Activated CD8-positive, alpha-beta memory T cell treated with anti-CD3 and anti-CD28 coated beads, Interleukin-2, amount 50 U/mL, for 24 hours (primary cell): ENCODE data around the gene TMEM131.
"Not testable (repeated sequence)": the region's sequence is repeated elsewhere in the genome, so short reads cannot be mapped to it uniquely, and the experiment has no call there.

Source experiments
- DNase-seq: peaks from one replicate; pipeline ENCODE4 v3.0.0-alpha.2; 2020; ENCODE audit errors: extremely low read depth

The TMEM131 gene

DNA sequence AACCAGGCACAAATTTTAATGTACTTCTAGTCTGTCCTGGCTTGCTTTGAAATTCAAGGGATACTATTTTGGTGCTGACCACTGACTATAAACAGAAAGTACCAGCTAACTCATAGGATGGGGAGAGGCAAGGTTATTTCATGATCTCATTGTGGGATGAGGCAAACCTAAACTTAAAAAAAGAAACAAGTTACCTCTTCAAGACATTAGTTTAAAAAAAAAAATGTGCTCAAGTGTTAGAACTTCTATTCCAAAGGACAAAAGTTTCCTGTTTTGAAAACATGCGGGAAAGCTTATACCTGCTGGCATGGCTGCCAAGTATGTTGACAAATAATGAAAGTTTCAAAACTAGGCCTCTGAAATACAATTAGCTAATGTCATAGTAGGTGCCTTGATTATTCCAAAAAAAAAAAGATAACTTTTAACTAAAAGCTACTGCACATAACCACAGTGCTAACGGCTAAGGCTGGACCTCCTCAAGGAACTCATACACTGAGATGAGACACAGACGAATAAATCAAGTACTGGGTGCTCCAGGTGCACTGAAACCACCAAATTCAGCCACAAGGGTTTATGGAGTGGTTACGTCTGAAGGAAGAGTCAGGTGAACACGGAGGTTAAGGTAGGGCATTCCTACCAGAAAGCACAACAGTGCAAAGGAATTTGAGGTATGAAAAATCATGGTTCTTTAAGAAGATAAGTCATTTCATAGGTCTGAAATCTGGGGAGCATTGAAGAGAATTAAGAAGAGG is 38.1 kb downstream of the TMEM131 start:
- no peak for DNase-seq

DNA sequence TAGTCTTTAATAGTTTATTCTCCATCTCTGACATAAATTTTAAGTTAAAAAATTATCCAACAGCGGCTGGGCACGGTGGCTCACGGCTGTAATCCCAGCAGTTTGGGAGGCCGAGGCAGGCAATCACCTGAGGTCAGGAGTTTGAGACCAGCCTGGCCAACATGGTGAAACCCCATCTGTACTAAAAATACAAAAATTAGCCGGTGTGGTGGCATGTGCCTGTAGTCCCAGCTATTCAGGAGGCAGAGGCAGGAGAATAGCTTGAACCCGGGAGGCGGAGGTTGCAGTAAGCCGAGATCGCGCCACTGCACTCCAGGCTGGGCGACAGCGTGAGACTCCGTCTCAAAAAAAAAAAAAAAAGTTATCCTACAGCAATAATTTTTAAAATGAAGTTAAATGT is 39.0 kb downstream of the TMEM131 start:
- DNase-seq, result not testable (repeated sequence)

DNA sequence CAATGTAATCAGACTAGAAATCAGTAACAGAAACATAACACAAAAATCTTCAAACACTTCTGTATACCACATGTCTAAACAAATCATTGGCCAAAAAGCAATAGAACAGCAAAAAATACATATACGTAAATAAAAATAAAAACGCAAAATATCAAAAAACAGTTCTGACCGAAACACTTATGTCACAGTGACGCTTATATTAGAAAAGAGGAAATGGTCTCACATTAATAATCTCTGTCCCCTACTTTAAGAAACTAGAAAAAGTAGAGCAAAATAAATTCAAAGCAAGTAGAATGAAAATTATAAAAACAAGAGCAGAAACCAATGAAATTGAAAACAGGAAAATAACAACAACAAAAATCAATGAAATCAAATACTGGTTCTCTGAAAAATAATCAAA is 41.9 kb downstream of the TMEM131 start:
- DNase-seq, result no peak

DNA sequence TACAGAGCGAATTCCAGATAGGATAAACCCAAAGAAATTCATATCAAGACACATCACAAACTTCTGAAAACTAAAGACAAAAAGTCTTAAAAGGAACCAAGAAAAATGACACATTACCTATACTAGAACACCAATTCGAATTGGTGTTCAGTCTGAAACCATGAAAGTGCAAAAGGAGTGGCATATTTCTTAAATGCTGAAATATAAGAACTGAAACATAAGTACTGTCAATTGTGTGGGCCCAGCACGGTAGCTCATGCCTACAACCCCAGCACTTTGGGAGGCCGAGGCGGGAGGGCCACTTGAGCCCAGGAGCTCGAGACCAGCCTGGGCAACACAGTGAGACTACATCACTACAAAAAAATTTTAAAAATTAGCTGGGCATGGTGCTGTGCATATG is 43.4 kb downstream of the TMEM131 start:
- no peak for DNase-seq

DNA sequence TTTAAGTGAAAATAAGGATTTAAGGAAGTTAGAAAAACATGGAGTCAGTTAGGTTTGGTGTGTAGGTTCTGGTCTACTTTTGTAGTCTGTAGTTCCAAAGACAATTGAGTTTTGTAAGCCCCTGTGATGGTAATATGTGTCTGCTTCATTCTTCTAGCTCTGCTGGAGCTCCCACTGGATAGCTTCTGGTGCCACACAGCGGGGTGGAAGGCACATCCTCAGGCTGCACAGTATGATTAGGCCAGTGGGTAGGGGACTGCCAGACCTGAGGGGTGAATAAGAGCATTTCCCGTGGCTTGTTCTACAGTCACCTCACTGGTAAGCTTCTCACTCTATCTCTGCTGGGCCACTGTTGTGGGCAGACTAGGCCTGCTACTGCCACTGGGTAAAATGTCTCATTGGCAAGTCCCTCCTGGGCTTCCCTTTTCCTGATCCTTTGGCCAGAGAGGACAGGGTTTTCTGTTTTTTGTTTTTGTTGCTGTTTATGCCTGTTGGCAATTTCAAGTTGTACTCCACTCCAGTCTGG is 44.5 kb downstream of the TMEM131 start:
- no peak for DNase-seq

DNA sequence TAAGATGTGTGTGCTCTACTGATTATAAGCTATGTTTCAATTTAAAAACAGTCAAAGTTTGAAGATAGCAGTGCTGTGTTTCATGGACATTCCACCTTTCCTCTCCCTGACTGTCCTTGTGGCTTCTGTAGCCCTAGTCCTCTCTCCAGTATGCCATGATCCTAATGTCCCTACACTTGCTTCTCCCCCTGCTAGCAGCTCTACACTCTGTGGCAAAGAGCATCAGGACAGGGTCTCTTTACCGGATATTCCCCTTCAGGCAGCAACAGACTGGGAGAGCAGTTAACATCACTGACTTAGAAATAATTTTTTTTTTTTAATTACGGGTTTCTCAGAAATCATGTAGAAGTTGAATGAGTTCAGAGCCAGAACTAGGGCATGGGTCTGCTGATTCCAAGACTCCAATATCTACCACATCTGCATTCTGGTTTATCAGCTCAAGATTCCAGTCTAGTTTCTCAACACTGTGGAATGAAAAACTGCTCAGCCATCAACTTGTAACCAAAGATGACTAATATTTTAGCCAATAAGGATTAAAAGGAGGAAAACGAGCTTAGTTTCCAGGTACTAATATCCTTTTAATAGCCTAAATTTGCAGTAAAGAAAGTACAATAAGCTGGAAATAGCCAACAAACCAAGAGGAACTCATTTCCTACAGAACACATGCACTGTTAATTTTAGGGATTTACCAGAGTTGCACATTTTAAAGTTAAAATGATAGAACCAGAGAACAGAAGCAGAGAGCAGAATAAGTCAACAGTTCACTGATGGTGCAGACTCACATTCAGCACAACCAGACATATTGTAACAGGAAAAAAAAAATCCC is 45.2 kb downstream of the TMEM131 start:
- DNase-seq, result no peak

DNA sequence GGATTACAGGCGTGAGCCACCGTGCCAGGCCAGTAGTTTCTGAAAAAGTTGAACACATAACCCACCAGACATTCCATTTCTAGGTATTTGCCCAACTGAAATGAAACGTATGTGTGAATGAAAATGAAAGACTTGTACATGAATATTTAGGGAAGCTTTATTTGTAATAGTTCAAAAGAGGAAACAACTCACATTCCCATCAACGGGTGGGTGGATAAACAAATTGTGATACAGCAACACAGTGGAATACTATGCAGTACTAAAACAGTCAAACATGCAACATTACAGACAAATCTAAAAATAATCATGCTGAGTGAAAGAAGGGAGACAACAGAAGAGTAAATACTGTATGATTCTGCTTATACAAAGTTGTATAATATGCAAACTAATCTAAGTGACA is 46.8 kb downstream of the TMEM131 start:
- DNase-seq, result no peak

DNA sequence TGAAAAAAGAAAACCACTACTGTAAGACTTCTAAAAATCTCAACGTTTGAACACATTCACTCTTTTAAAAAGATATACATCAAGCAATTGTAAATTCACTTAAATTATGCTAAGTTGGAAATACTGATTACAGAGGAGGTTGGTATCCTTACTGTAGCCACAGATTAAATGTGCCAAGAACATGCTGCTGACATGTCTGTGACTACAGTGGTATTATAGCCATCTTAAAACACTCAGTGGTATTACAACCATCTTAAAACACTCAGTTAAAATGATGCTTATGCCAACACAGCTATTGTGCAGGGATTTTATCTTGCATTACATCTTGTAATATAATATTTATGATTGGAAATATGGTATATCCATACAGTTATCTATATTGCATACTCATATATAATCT is 50.0 kb downstream of the TMEM131 start:
- no peak for DNase-seq

DNA sequence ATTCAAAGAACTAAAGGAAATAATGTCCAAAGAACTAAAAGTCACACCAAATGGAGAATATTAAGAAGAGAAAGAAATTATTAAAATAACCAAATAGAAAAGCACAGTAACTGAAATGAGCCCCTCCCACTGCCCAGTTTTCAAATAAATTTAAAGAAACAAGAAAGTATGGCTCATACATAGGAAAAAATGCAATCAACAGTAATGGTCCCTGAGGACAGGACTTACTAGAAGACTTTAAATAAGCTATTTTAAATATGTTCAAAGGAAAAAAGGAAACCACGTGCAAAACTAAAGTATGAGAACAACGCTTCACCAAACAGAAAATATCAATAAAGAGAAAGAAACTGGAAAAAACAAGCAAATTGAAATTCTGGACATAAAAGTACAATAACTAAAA is 58.9 kb downstream of the TMEM131 start:
- DNase-seq, result no peak

DNA sequence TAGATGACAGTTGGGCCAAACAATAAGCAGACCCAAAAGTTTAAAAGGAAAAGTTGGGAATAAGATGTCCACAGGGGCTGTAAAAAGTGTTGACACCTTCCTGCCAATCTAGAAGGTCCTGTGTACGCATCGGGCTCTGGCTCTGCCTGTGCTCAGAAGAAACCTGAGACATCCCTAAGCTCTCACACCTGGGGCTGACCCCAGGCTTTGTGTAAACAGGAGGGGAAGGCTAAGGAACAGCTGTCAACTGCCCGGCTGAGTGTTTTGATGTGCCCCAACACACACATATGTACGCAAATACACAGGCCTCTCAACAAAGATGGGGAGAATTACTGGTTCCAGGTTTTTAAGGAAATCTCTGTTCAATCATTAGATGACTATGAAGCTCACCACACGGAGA is 59.5 kb downstream of the TMEM131 start:
- DNase-seq, result no peak

DNA sequence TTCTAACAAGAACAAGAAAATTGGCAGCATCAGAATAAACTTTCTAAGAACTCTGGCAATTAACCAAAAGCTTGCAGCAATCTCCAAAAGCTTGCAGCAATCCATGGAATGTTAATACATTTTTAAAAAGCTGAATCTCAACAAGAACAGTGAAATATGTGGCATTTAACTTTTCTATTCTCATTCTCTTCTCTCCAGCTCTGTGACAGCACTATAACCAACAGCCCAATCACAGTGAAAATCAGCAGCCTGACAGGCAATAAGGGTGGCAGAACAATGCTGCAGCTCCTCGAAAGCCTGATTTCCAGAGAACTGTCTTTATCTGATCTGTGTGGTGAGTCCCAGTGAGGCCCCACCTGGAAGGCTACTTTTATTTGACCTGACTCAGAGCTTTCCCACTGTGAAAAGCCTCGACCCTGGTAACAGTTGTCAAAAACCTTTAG is 60.0 kb downstream of the TMEM131 start:
- no peak for DNase-seq

DNA sequence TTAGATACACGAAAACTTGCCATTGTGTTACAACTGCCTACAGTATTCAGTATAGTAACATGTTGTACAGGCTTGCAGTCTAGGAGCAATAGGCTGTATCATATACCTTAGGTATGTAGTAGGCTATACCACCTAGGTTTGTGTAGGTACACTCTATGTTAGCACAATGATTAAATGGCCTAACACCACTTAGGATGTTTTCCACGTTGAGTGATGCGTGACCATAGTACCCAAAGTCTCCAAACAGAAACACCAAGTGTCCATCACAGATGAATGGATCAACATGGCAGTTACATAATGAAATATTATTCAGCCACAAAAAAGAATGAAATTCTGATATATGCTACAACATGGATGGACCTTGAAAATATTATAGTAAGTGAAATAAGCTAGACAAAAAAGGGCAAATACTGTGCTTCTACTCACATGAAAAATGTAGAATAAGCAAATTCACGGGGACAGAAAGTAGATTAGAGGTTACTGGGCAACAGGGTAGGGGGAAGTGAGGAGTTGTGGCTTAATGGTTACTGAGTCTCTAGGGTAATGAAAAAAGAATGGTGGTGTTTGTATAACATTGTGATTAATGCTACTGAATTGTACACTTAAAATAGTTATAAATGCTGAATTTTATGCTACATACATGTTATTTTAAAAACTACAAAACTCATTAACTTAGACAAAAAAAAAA is 62.6 kb downstream of the TMEM131 start:
- DNase-seq, result no peak

DNA sequence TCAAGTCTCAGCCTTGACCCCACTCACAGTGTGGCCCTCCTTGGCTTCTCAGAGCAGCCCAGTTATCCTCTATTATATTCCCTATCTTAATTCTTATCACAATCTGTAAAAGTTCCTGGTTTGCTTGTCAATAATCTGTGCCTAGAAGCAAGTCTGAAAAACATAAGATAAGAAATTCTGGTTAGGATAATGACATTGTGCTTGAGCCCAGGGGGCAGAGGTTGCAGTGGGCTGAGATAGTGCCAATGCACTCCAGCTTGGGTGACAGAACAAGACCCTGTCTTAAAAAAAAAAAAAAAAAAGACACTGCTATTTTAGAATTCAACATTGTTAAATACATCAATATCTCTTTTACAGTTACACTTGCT is 63.9 kb downstream of the TMEM131 start:
- DNase-seq, result no peak

DNA sequence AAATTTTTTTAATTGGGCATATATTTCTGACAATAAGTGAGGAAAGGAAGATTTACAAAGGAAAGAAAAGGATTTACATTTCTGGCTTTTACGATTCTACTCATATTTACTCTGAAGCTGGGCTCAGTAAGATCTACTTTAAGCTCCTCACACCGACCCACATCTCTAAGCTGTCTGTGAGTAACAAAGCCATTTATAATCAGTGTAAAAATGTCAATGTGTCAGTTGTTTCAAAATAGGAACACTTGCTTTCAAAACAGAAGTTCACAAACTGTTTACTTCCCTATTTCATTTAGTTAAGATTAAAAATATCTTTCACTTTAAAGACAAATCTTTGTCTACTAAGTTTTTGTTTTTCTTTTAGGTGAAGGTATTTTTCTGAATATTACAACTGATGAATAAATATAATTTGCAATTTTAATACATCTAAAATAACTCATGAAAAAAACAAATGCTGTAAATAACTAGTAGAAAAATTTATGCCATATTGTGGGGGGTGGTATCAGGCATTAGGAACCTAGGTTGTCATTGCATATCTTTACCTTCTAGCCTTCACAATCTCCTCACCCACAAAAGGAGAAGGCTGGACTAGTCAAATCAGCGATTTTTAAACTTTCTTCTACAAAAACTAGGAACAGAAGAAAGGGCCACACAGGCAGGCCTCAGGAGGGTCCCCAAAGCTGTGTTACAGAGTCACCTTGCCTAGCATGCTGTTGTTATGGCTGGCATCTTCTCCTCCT is 64.5 kb downstream of the TMEM131 start:
- DNase-seq, result no peak

DNA sequence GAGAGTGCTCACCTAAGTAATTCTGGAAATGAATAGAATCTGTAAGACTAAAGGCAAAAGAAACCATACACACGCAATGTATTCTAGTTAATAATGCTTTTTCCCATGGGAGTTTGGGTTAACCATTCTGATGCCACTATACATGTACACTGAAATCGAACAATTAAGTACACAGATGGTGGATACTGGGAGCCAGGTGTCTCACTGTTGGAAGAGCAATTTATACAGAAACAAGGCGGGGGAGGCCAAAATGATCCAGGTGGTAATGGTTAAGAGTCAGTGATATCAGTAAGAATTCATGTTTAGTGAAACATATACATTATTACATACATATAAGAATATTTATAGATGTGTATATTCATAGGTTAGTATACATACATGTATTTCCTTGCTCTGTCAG is 67.2 kb downstream of the TMEM131 start:
- no peak for DNase-seq

DNA sequence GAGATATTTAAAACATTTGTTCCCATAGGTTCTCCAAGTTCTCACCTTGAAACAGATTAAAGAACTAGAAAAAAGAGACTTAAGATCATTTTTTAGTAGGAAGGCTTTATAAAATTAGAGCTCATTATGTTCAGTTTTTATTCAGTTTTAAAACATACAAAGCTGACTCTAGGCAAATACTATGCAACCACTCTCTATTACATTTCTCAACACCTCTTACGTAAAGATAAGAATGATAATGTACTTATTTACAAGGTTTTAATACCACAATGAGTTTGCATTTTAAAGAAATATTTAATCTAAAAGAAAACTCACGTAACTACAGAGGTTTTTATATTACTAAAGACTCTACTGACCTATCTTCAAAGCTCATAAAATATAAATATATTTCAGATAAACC is 68.8 kb downstream of the TMEM131 start:
- no peak for DNase-seq

DNA sequence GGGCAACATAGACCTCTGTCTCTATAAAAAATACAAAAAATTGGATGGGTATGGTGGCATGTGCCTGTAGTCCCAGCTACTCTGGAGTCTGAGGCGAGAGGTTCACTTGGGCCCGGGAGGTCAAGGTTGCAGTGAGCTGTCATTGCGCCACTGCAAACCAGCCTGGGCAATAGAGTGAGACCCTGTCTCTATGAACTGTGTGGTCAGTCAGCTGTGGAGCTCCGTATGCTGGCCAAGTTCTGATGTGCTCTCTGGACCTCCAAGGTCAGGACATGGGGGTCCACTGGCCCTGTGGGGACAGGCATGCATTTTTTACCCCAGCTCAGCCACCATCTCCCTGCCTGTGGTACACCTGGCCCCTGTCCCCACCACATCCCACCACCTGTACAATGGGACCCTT is 71.6 kb downstream of the TMEM131 start:
- no peak for DNase-seq

DNA sequence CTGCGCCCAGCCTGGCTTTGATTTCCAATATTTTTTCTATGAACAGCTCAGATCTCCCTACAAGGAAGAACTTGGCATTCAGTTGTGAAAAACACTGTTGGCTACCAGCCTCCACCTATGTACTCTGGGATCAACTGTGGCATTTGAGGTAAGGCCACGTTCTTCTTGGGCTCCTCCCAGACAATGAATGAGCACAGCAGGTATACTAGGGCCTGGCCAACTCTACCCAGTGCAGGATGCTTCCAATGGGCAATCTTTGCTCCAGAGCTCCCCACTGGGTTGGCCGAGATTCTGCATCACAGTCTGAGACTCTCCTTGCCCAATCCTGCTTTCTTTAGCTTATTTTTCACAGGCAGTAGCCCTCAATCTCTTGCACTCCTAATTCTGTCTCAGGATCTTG is 75.9 kb downstream of the TMEM131 start:
- no peak for DNase-seq

DNA sequence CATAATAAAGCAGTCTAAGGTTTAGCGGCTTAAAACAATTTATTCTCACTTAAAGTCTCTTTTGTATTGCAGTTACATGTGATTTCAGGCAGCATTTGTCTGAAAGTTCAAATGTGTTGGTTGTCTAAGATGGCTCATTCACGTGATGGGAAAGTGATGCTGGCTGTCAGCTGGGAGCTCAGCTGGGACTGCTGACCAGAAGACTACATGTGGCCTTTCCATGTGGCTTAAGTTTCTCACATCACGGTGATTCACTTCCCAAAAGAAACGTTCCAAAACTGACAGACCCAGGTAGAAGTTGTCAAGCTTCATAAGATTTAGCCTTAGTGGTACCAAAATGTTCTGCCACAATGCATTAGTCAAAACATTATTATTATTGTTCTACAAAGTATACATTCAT is 76.9 kb downstream of the TMEM131 start:
- DNase-seq, result no peak

DNA sequence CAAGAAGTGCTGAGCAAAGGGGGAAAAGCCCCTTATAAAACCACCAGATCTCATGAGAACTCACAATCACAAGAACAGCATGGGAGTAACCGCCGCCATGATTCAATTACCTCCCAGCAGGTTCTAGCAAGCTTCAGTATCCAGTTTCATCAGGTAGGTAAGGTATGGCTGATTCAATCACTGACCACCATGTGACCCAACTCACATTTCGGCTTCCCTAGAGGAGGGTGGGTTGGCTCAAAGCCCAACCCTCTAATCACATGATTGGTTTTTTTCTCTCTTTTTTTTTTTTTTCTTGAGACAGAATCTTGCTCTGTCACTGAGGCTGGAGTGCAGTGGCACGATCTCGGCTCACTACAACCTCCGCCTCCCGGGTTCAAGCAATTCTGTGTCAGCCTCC is 78.1 kb downstream of the TMEM131 start:
- not testable (repeated sequence) for DNase-seq

DNA sequence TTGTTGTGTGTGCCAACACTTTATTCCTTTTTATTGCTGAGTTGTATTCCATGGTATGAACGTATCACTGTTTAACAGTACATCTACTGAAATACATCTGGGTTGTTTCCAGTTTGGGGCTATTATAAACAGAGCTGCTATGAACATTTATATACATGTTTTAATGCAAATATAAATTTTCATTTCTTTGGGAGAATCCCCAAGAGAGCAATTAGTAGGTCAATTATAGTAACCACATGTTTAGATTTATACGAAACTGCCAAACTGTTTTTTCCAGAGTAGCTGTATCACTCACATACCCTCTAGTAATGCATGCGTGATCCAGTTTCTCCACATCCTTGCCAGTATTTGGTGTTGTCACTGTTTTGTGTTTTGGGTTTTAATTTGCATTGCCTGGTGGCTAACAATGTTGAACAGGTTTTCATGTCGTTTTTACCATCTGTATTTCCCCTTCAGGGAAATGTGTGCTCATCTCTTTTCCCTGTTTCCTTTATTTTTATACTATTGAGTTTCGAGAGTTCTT is 81.0 kb downstream of the TMEM131 start:
- no peak for DNase-seq

DNA sequence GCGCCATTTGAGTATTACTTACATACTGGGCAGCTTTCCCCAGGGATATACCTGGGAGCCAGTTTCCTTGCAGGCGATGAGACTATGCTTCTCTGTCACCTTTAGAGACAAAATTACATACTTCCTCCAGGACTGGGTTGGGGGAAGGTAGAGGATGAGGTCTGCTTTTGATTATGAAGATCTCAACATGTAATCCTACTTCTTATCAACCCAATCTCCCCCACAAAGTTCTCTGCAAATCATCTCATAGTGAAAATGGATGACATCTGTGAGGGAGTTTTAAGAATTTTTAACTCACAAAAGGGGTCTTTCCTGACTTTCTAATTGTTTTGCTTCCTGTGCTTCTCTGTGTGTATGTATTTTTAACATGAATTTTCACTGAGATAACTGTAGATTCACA is 81.9 kb downstream of the TMEM131 start:
- no peak for DNase-seq
